Measurements from ENCODE around the gene KRTAP1-5. TPM values are rescaled to one million over a fixed set of nuclear protein-coding genes. Genes with fewer than 3 reads are reported as not detected.

The KRTAP1-5 gene
- total and polyA plus RNA-seq, 2 donors (not counting 1 experiment from before 2014, with no cell fraction given) = not detected

GRCh38 chr17:40981115-40981514 is 45.9 kb downstream of the KRTAP1-5 start:
- no peak for TF ChIP-seq EZH2 (IDR thresholded peaks at IDR 0.05; ENCODE audit: borderline replicate concordance, insufficient read depth, low read depth, low read length, poor library complexity, severe bottlenecking)
- no peak for TF ChIP-seq CTCF (IDR thresholded peaks at IDR 0.05)
- Histone ChIP-seq H3K4me1 (ENCODE audit: control insufficient read depth in 2 of 2, insufficient read depth in 2 of 2, low read length in 2 of 2) (no peaks in the 10 kb centered on the region), H3K4me3 (ENCODE audit: control extremely low read depth in 1 of 5, extremely low read depth in 1 of 5, insufficient read depth in 1 of 5, low read depth in 2 of 5, low read length in 4 of 5) (no peak overlapping the region), H3K27ac (ENCODE audit: low read length in 2 of 2) (no peak overlapping the region), H3K27me3 (replicated peaks in 1 of 4; ENCODE audit: control extremely low read depth in 1 of 4, control insufficient read depth in 3 of 4, insufficient read depth in 4 of 4, low read length in 3 of 4) (peaks cover 0 to 27% (median 12%) of the 10 kb centered on the region in 4 experiments), H3K36me3 (replicated peaks in 1 of 2; ENCODE audit: control extremely low read depth in 1 of 2, control insufficient read depth in 1 of 2, extremely low read depth in 1 of 2, insufficient read depth in 2 of 2, low read length in 1 of 2) (no peaks in the 10 kb centered on the region), H2AFZ (ENCODE audit: insufficient read depth, low read depth, low read length, poor library complexity, severe bottlenecking) (no peak overlapping the region), H3K9ac (ENCODE audit: low read length) (no peak overlapping the region), H3K9me3 (ENCODE audit: control extremely low read depth in 1 of 3, control insufficient read depth in 2 of 3, insufficient read depth in 1 of 3, low read length in 2 of 3) (peaks cover 0 to 3% (median 0%) of the 10 kb centered on the region in 3 donors), H3K79me2 (ENCODE audit: control insufficient read depth, insufficient read depth, low read length) (no peaks in the 10 kb centered on the region), H3K4me2 (replicated peaks; ENCODE audit: low read depth, low read length, poor library complexity, severe bottlenecking) (no peak overlapping the region), H4K20me1 (ENCODE audit: control insufficient read depth, insufficient read depth, low read length, poor library complexity, severe bottlenecking) (no peaks in the 10 kb centered on the region)
- intact Hi-C loops (cut with micrococcal nuclease) = no loop called here
- DNase-seq (no peak), ATAC-seq (ENCODE audit: low read depth) (no peak)
- Mint-ChIP-seq H3K4me1 (no peaks in the 10 kb centered on the region), H3K9me3 (ENCODE audit: insufficient read depth) (no peaks in the 10 kb centered on the region), H3K4me3 (no peak overlapping the region), H3K27ac (no peak overlapping the region), H3K27me3 (peaks cover 36% of the 10 kb centered on the region)
- 85% methylated on average over 3 of the region's 5 CpGs for WGBS (ENCODE audit: insufficient coverage)
- CTCF ChIA-PET = interaction anchor here (0.6 kb wide), 1 partner anchor 570 kb away, joined by 4 read pairs; no protein-coding TSS in a partner anchor
- POLR2A ChIA-PET = no interaction called here

GRCh38 chr17:40980596-40980995 is 46.4 kb downstream of the KRTAP1-5 start:
- H3K4me1 ChIP-seq (ENCODE audit: control insufficient read depth in 2 of 2, insufficient read depth in 2 of 2, low read length in 2 of 2) = no peaks in the 10 kb centered on the region
- 93% methylated on average over 8 of the region's 8 CpGs for WGBS (ENCODE audit: insufficient coverage)
- H3K9me3 Mint-ChIP-seq (ENCODE audit: insufficient read depth) = no peaks in the 10 kb centered on the region
- DNase-seq (no peak), ATAC-seq (ENCODE audit: low read depth) (no peak)
- TF ChIP-seq CTCF (IDR thresholded peaks at IDR 0.05) (no peak), EZH2 (IDR thresholded peaks at IDR 0.05; ENCODE audit: borderline replicate concordance, insufficient read depth, low read depth, low read length, poor library complexity, severe bottlenecking) (no peak)
- peaks cover 40% of the 10 kb centered on the region for H3K27me3 Mint-ChIP-seq
- H2AFZ ChIP-seq (ENCODE audit: insufficient read depth, low read depth, low read length, poor library complexity, severe bottlenecking) = no peak overlapping the region
- peaks cover 0 to 29% (median 14%) of the 10 kb centered on the region in 4 experiments for H3K27me3 ChIP-seq (replicated peaks in 1 of 4; ENCODE audit: control extremely low read depth in 1 of 4, control insufficient read depth in 3 of 4, insufficient read depth in 4 of 4, low read length in 3 of 4)
- peaks cover 0 to 3% (median 0%) of the 10 kb centered on the region in 3 donors for H3K9me3 ChIP-seq (ENCODE audit: control extremely low read depth in 1 of 3, control insufficient read depth in 2 of 3, insufficient read depth in 1 of 3, low read length in 2 of 3)
- H3K4me3 Mint-ChIP-seq = no peak overlapping the region
- no peaks in the 10 kb centered on the region for H3K36me3 ChIP-seq (replicated peaks in 1 of 2; ENCODE audit: control extremely low read depth in 1 of 2, control insufficient read depth in 1 of 2, extremely low read depth in 1 of 2, insufficient read depth in 2 of 2, low read length in 1 of 2)
- no peaks in the 10 kb centered on the region for H4K20me1 ChIP-seq (ENCODE audit: control insufficient read depth, insufficient read depth, low read length, poor library complexity, severe bottlenecking)
- no peak overlapping the region for H3K27ac Mint-ChIP-seq
- intact Hi-C loops (cut with micrococcal nuclease) = no loop called here
- POLR2A ChIA-PET = no interaction called here
- CTCF ChIA-PET = interaction anchor here (0.6 kb wide), 1 partner anchor 570 kb away, joined by 4 read pairs; no protein-coding TSS in a partner anchor
- H3K9ac ChIP-seq (ENCODE audit: low read length) = no peak overlapping the region
- H3K4me3 ChIP-seq (ENCODE audit: control extremely low read depth in 1 of 5, extremely low read depth in 1 of 5, insufficient read depth in 1 of 5, low read depth in 2 of 5, low read length in 4 of 5) = no peak overlapping the region
- no peak overlapping the region for H3K4me2 ChIP-seq (replicated peaks; ENCODE audit: low read depth, low read length, poor library complexity, severe bottlenecking)
- H3K79me2 ChIP-seq (ENCODE audit: control insufficient read depth, insufficient read depth, low read length) = no peaks in the 10 kb centered on the region
- H3K4me1 Mint-ChIP-seq = no peaks in the 10 kb centered on the region
- no peak overlapping the region for H3K27ac ChIP-seq (ENCODE audit: low read length in 2 of 2)

All from B cell (primary cell).